ENCODE data around the gene DYSF. TPM values are rescaled to one million over a fixed set of nuclear protein-coding genes. Genes with fewer than 3 reads are reported as not detected.

The DYSF gene
- total and polyA plus RNA-seq, 9 donors = 2.3 to 16.5 (median 5.1) TPM

DNA sequence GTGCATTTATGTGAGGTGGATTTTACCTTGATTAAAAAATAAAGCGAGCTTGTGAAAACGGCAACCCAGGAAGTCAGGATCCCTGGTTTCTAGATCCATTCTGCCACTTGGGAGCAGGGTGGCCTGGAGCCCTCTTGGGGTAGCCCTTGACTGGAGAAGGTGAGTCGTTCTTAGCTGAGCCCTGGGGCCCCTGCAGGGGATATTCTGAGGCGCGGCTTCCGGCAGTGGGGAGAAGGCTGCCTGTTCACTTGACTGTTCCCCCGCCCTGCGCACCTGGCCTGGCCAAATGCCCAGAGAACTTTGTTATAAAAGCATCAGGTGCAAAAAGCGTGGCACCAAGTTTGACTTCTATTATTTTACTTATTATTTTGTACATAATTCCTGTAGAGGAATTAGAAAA is 221.9 kb downstream of the DYSF start:
- Histone ChIP-seq H3K27ac (no peak overlapping the region), H3K27me3 (no peaks in the 10 kb centered on the region), H3K4me1 (ENCODE audit: insufficient read depth) (no peaks in the 10 kb centered on the region), H3K4me3 (no peak overlapping the region), H3K9me3 (no peaks in the 10 kb centered on the region), H3K36me3 (no peaks in the 10 kb centered on the region)
- TF ChIP-seq EP300 (IDR thresholded peaks at IDR 0.05) (no peak), POLR2A (IDR thresholded peaks at IDR 0.05) (no peak)
- TF ChIP-seq, protein P1, sequence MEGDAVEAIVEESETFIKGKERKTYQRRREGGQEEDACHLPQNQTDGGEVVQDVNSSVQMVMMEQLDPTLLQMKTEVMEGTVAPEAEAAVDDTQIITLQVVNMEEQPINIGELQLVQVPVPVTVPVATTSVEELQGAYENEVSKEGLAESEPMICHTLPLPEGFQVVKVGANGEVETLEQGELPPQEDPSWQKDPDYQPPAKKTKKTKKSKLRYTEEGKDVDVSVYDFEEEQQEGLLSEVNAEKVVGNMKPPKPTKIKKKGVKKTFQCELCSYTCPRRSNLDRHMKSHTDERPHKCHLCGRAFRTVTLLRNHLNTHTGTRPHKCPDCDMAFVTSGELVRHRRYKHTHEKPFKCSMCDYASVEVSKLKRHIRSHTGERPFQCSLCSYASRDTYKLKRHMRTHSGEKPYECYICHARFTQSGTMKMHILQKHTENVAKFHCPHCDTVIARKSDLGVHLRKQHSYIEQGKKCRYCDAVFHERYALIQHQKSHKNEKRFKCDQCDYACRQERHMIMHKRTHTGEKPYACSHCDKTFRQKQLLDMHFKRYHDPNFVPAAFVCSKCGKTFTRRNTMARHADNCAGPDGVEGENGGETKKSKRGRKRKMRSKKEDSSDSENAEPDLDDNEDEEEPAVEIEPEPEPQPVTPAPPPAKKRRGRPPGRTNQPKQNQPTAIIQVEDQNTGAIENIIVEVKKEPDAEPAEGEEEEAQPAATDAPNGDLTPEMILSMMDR (IDR thresholded peaks at IDR 0.05) = no peak
- WGBS, 3 donors = 79 to 84% (median 83%) methylated on average over 9 of the region's 9 CpGs
- intact Hi-C loops (cut with DNase I) = no loop called here
- peak in 1 of 5 donors; percentile 6 for DNase-seq

DNA sequence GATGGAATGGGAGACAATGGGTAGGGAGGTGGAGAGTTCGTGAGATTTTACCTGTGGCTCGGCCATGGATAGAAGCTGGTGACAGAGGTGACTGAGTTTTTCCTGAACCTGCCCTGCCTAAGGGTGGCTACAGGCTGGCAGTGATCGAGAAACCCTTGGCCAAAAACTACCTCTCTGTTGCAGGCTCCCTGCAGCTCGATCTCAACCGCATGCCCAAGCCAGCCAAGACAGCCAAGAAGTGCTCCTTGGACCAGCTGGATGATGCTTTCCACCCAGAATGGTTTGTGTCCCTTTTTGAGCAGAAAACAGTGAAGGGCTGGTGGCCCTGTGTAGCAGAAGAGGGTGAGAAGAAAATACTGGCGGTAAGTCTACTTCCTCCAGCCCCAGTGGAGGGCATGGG is 225.5 kb downstream of the DYSF start:
- Histone ChIP-seq H3K9me3 (no peaks in the 10 kb centered on the region), H3K27me3 (no peaks in the 10 kb centered on the region), H3K4me3 (no peak overlapping the region), H3K27ac (no peak overlapping the region), H3K4me1 (ENCODE audit: insufficient read depth) (no peaks in the 10 kb centered on the region), H3K36me3 (no peaks in the 10 kb centered on the region)
- DNase-seq = no peak
- 93 to 95% (median 94%) methylated on average over 6 of the region's 6 CpGs for WGBS, 3 donors
- intact Hi-C loops (cut with DNase I) = no loop called here
- TF ChIP-seq, protein P1 (IDR thresholded peaks at IDR 0.05) = no peak
- TF ChIP-seq EP300 (IDR thresholded peaks at IDR 0.05) (no peak), POLR2A (IDR thresholded peaks at IDR 0.05) (no peak)

DNA sequence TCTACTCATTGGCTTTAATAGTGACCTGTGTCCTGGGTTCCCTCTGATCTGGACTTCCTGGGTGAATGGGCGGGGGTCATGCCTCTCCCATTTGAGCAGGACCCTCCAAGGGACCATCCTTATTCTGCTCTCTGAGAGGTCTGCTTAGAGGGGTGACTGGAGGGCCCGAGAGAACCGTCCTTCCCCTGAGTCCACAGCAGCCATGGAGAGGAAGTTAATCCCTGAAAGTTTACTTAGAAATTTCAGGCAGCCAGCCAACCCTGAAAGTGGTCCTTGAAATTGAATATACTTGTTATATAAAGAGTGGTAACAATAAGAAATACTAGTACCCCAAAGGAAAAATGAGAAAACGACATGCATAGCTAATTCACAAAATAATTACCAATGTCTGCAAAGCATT is 226.1 kb downstream of the DYSF start:
- WGBS, 3 donors = 4 to 21% (median 9%) methylated on average over 4 of the region's 4 CpGs
- TF ChIP-seq POLR2A (IDR thresholded peaks at IDR 0.05) = no peak
- TF ChIP-seq, protein P1 (IDR thresholded peaks at IDR 0.05) = no peak
- TF ChIP-seq EP300 (IDR thresholded peaks at IDR 0.05) = no peak
- intact Hi-C loops (cut with DNase I) = no loop called here
- no peaks in the 10 kb centered on the region for H3K9me3 ChIP-seq
- H3K27me3 ChIP-seq = no peaks in the 10 kb centered on the region
- H3K4me1 ChIP-seq (ENCODE audit: insufficient read depth) = no peaks in the 10 kb centered on the region
- H3K36me3 ChIP-seq = no peaks in the 10 kb centered on the region
- H3K27ac ChIP-seq = no peak overlapping the region
- DNase-seq = no peak
- no peak overlapping the region for H3K4me3 ChIP-seq

DNA sequence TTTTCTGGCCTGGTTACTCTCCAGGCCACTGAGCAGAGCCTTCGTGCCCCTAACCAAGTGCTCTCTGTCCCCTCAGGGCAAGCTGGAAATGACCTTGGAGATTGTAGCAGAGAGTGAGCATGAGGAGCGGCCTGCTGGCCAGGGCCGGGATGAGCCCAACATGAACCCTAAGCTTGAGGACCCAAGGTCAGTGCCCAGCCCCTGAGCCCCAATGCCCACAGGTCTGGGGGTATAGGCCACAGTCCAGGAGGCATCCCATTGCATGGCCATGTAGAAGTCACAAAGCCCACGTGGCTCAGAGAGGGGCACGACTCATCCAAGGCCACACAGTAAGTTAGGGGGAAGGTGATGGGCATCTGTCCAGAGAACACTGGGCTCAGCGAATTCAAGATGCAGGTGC is 227.6 kb downstream of the DYSF start:
- Histone ChIP-seq H3K27me3 (no peaks in the 10 kb centered on the region), H3K36me3 (no peaks in the 10 kb centered on the region), H3K4me1 (ENCODE audit: insufficient read depth) (no peaks in the 10 kb centered on the region), H3K9me3 (no peaks in the 10 kb centered on the region), H3K27ac (no peak overlapping the region), H3K4me3 (no peak overlapping the region)
- intact Hi-C loops (cut with DNase I) = loop anchor here in 1 of 4 donors (10.0 kb wide), 1 partner anchor 1724 kb away; no protein-coding TSS in a partner anchor
- DNase-seq = peak in 1 of 5 donors; percentile 19
- 79 to 86% (median 86%) methylated on average over 6 of the region's 6 CpGs for WGBS, 3 donors
- TF ChIP-seq EP300 (IDR thresholded peaks at IDR 0.05) (no peak), POLR2A (IDR thresholded peaks at IDR 0.05) (no peak)
- TF ChIP-seq, protein P1 (IDR thresholded peaks at IDR 0.05) = no peak
